ENCODE results near the gene HDGFL1.

Gene HDGFL1

GRCh38 chr6:22545051-22545450, 24.3 kb upstream of the HDGFL1 start:
- DNase-seq (ENCODE audit: low read depth): no peak
- no peak for TF ChIP-seq CTCF (conservative IDR thresholded peaks at IDR 0.05; ENCODE audit: low read depth, low read length)
- no peak overlapping the region for H3K4me3 ChIP-seq (ENCODE audit: low read length)

- DNase-seq (ENCODE audit: low read depth): no peak
- no peak for TF ChIP-seq CTCF (conservative IDR thresholded peaks at IDR 0.05; ENCODE audit: low read depth, low read length)
- H3K4me3 ChIP-seq (ENCODE audit: low read length): no peak overlapping the region
Measured at GRCh38 chr6:22546236-22546635, 23.1 kb upstream of the HDGFL1 start.

GRCh38 chr6:22550971-22551670, 18.2 kb upstream of the HDGFL1 start:
- no peak overlapping the region for H3K4me3 ChIP-seq (ENCODE audit: low read length)
- TF ChIP-seq CTCF (conservative IDR thresholded peaks at IDR 0.05; ENCODE audit: low read depth, low read length): no peak
- no peak for DNase-seq (ENCODE audit: low read depth)

GRCh38 chr6:22556266-22556665, 13.1 kb upstream of the HDGFL1 start:
- no peak for TF ChIP-seq CTCF (conservative IDR thresholded peaks at IDR 0.05; ENCODE audit: low read depth, low read length)
- DNase-seq (ENCODE audit: low read depth): no peak
- no peak overlapping the region for H3K4me3 ChIP-seq (ENCODE audit: low read length)

- no peak for DNase-seq (ENCODE audit: low read depth)
- H3K4me3 ChIP-seq (ENCODE audit: low read length): no peak overlapping the region
- no peak for TF ChIP-seq CTCF (conservative IDR thresholded peaks at IDR 0.05; ENCODE audit: low read depth, low read length)
Measured at GRCh38 chr6:22557007-22557406, 12.4 kb upstream of the HDGFL1 start.

- no peak for TF ChIP-seq CTCF (conservative IDR thresholded peaks at IDR 0.05; ENCODE audit: low read depth, low read length)
- H3K4me3 ChIP-seq (ENCODE audit: low read length): no peak overlapping the region
- no peak for DNase-seq (ENCODE audit: low read depth)
Measured at GRCh38 chr6:22558288-22558882, 11.0 kb upstream of the HDGFL1 start.

- TF ChIP-seq CTCF (conservative IDR thresholded peaks at IDR 0.05; ENCODE audit: low read depth, low read length): no peak
- H3K4me3 ChIP-seq (ENCODE audit: low read length): no peak overlapping the region
- DNase-seq (ENCODE audit: low read depth): no peak
Measured at GRCh38 chr6:22568854-22569253, 512 bp upstream of the HDGFL1 start.

All from retinal pigment epithelial cell (primary cell).